BLaER1 (cell line): Measurements from ENCODE around the gene NEK9.

Experiments
- H3K27ac ChIP-seq: shearing (Covaris generic); formaldehyde crosslinking; 2 replicates; pipeline ENCODE4 v1.8.1; 2022
- H3K27me3 ChIP-seq: shearing (Covaris generic); formaldehyde crosslinking; 2 replicates; pipeline ENCODE4 v1.8.1; 2022
- H3K36me3 ChIP-seq: shearing (Covaris generic); formaldehyde crosslinking; 2 replicates; pipeline ENCODE4 v1.8.1; 2022
- H3K4me1 ChIP-seq: shearing (Covaris generic); formaldehyde crosslinking; 2 replicates; pipeline ENCODE4 v1.8.1; 2022
- H3K4me2 ChIP-seq: shearing (Covaris generic); formaldehyde crosslinking; 2 replicates; pipeline ENCODE4 v1.8.1; 2022
- H3K4me3 ChIP-seq: shearing (Covaris generic); formaldehyde crosslinking; 2 replicates; pipeline ENCODE4 v1.8.1; 2022
- H3K9ac ChIP-seq: shearing (Covaris generic); formaldehyde crosslinking; 2 replicates; pipeline ENCODE4 v1.8.1; 2022
- H3K9me3 ChIP-seq: shearing (Covaris generic); formaldehyde crosslinking; 2 replicates; pipeline ENCODE4 v1.8.1; 2022
- H4K20me1 ChIP-seq: shearing (Covaris generic); formaldehyde crosslinking; 2 replicates; pipeline ENCODE4 v1.8.1; 2022
- Cebpa-rat ChIP-seq: shearing (Covaris generic); IDR thresholded peaks from 2 replicates; pipeline ENCODE4 v1.8.1; 2022

NEK9 gene

DNA sequence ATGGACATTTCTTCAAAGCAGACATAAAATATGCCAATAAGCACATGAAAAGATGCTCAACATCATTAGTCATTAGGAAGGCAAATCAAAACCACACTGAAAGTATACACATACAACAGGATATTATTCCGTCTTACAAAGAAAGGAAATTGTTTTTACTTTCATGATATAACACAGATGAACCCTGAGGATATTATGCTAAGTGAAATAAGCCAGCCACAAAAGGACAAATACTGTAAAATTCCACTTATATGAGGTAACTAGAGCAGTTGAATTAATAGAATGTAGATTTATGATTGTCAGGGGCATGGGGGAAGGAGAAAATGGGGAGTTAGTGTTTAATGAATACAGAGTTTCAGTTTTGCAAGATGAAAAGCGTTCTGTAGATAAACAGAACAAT, 67.2 kb downstream of the NEK9 start:
- TF ChIP-seq Cebpa-rat: no peak

DNA sequence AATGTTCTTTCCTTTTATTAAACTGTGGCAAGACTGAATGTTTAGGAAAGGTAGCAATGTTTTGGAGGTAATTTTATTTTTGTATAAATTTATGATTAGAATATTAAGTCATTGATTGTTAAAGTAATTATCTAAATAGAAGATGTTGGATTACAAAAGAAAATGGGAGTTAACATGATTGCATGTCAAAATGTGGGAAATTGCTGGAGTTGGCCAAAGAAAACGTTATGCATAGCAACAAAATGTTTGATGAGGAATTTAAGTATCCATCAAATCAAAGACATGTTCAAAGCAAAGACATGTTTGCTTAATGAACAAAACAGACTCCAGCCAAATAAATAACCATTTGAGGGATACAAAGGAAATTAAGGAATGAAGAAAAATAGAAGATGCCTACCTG, 72.4 kb downstream of the NEK9 start:
- Histone ChIP-seq H4K20me1 (0 out of 2 replicates have a peak, but pooled peaks cover under 1% of the 10 kb centered on the region), H3K4me2 (no peak overlapping the region), H3K9ac (no peak overlapping the region), H3K27ac (no peak overlapping the region), H3K36me3 (peaks cover 10% of the 10 kb centered on the region; the same call in 1 of the 2 replicates), H3K4me1 (peaks cover 14% of the 10 kb centered on the region; the same call in 1 of the 2 replicates), H3K4me3 (no peak overlapping the region), H3K9me3 (no peaks in the 10 kb centered on the region; the same call in 1 of the 2 replicates), H3K27me3 (peaks cover 27% of the 10 kb centered on the region)
- TF ChIP-seq Cebpa-rat: no peak

More for the DNA sequence above, 67.2 kb downstream of the NEK9 start:
- Histone ChIP-seq H3K4me1 (peaks cover 16% of the 10 kb centered on the region), H3K4me2 (no peak overlapping the region), H3K9me3 (peaks cover 9% of the 10 kb centered on the region), H3K27ac (no peak overlapping the region), H3K4me3 (no peak overlapping the region), H3K36me3 (peaks cover 20% of the 10 kb centered on the region), H3K27me3 (no peaks in the 10 kb centered on the region), H3K9ac (no peak overlapping the region), H4K20me1 (no peaks in the 10 kb centered on the region)

DNA sequence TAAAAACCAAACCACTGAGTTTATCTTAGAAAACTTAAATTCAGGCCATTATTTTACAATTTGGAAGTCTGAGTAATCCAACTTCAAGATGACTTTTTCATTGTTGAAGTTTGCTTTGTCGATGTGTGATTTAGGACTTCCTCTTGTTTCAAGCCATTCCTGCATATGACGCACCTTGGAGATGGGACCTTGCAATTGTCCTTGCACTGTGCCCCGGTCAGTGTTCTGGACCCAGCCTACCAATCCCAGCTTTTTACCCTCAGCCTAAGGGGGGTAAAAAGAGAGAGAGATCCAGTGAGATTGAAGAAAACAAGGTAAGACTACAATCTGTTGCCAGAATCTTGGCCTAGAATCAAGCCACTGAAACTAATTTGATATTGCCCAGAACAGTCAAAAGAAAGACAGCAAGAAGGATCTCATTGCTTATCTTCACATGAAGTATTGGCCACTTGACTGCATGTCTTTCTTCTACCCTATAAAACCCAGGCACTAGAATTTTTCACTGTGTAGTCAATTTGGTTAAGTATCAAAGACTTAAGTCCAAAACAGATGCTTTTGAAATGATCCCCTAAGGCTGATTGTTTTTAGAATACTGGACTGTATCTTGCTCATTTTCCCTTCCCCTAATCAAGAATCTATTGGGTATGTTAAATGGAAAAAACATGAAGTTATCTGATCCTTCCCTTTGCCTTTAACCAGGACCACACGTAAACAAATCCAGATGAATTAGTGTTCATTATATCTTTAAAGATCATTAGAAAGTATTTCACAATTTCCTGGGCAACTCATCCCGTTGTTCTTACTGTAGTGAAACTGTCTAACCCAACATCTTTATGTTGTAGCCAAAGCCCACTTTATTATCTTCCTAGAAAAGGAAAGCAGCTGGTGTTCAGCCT, 73.2 kb downstream of the NEK9 start:
- Histone ChIP-seq H3K9me3 (no peaks in the 10 kb centered on the region; the same call in 1 of the 2 replicates), H3K9ac (no peak overlapping the region), H3K4me3 (no peak overlapping the region), H3K36me3 (peaks cover 10% of the 10 kb centered on the region; the same call in 1 of the 2 replicates), H3K4me1 (peaks cover 14% of the 10 kb centered on the region; the same call in 1 of the 2 replicates), H3K27ac (no peak overlapping the region), H3K4me2 (no peak overlapping the region), H3K27me3 (peaks cover 32% of the 10 kb centered on the region), H4K20me1 (0 out of 2 replicates have a peak, but pooled peaks cover 6% of the 10 kb centered on the region)
- TF ChIP-seq Cebpa-rat: no peak

DNA sequence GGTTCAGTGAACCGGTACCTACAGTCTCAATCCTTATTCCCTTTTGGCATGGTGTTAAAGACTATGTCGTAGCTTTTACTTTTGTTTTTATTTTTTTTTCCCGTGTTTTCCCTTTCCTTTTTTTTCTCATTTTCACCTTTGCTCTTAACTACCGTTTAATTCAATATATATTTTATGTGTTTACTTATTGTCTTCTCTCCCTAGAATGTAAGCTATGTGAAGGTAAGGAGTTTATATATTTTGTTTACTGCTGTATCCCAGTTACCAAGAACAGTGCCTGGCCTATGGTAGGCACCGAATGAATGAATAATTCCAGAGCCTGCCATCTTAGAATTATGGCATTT, 75.3 kb downstream of the NEK9 start:
- Histone ChIP-seq H3K4me1 (peaks cover 14% of the 10 kb centered on the region; the same call in 1 of the 2 replicates), H3K36me3 (peaks cover 9% of the 10 kb centered on the region; the same call in 1 of the 2 replicates), H3K4me3 (peak overlapping the region; percentile 70), H4K20me1 (0 out of 2 replicates have a peak, but pooled peaks cover 6% of the 10 kb centered on the region), H3K9me3 (no peaks in the 10 kb centered on the region; the same call in 1 of the 2 replicates), H3K27ac (no peak overlapping the region), H3K9ac (no peak overlapping the region), H3K27me3 (peaks cover 32% of the 10 kb centered on the region), H3K4me2 (peak overlapping the region; percentile 81)
- TF ChIP-seq Cebpa-rat: no peak

DNA sequence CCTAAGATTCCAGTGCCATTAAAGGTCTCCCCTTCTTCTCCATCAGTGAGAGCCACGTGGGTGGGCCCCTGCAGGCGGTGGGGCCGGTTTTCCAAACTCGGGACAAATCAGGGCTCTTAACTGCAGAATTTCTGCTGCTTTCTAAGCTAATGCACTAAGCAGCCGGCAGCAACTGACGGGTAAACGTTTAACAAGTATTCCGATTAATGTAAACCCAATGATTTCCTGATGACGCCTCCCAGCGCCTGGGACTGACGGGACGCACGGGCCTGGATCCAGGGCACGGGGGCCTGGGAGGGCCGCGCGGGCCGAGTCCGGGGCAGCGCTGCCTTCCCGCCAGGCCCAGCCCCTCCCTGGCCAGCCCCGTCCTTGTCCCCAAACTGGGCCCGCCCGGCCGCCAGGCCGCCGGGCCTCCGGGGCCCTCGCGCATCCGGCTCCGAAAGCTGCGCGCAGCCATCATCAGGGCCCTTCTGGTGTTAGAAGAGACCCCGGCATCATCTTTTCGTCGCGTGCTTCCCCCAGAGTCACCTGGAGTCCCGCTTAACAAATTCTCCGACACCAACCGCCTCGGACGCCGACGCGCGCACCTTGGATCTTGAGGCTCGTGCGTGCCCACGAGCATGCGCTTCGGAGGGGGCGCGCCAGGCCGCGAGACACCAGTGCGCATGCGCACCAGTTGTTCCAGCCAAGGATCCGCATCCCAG, 75.8 kb downstream of the NEK9 start, which contains the start of gene MLH3:
TSS of gene MLH3 (minus strand) at position 616 of the 704 bp plus-strand sequence. CDS start 1,812 bp downstream, outside the sequence.
- Histone ChIP-seq H4K20me1 (0 out of 2 replicates have a peak, but pooled peaks cover 6% of the 10 kb centered on the region), H3K9ac (peak within 1 kb of the TSS; percentile 76), H3K36me3 (peaks cover 9% of the 10 kb centered on the region; the same call in 1 of the 2 replicates), H3K9me3 (no peaks in the 10 kb centered on the region; the same call in 1 of the 2 replicates), H3K4me2 (peak within 1 kb of the TSS; percentile 81), H3K4me3 (peak within 1 kb of the TSS; percentile 70), H3K4me1 (peaks cover 14% of the 10 kb centered on the region; the same call in 1 of the 2 replicates), H3K27me3 (peaks cover 32% of the 10 kb centered on the region), H3K27ac (peak within 1 kb of the TSS; percentile 75)
- no peak for TF ChIP-seq Cebpa-rat

DNA sequence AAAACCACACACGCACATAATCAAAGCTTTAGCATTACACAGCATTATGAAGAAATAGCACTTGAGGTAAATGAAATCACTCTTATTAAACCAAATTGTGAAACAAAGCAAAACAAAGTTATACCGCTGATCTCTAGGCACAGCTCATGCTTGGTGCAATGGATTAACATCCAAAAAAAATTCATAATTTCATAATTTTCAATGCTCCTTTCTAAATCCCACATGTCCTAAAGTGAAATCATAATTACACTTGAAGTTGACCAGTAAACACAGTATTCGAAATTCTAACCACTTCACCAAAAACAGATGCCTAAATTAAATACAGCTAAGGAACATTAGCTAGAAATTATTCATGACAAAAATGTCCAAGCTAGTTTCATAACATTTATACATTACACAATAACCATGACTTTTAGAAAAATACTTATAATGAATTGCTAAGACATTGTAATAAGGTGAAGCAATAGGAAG, 77.1 kb downstream of the NEK9 start:
- Histone ChIP-seq H3K36me3 (peaks cover 9% of the 10 kb centered on the region; the same call in 1 of the 2 replicates), H3K27ac (no peak overlapping the region), H3K9me3 (no peaks in the 10 kb centered on the region; the same call in 1 of the 2 replicates), H3K4me1 (peaks cover 14% of the 10 kb centered on the region; the same call in 1 of the 2 replicates), H4K20me1 (peaks cover 6% of the 10 kb centered on the region; the same call in 1 of the 2 replicates), H3K27me3 (peaks cover 32% of the 10 kb centered on the region), H3K9ac (no peak overlapping the region), H3K4me3 (no peak overlapping the region), H3K4me2 (0 out of 2 replicates have a peak overlapping the region, but pooled peaks have one; percentile 81)
- TF ChIP-seq Cebpa-rat: no peak

DNA sequence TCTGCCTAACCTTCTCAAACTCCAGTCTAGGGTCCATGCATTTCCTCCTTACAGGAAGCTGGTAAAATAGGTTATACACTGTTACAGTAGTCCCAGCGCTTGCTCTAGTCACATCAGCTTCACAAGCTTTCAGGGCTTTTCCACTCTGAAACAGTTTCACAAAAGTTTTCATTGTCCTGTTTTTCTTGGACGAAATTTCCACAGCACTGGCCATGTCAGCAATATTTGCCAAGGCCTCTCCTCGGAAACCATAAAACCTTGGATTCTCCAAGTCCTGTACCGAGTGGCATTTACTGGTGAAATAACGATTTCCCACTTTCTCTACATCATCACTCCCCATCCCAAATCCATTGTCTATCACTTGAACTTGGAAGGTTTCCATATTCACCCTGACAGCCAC, 77.7 kb downstream of the NEK9 start:
- H3K27ac ChIP-seq: no peak overlapping the region
- H3K4me3 ChIP-seq: no peak overlapping the region
- H3K27me3 ChIP-seq: peaks cover 32% of the 10 kb centered on the region
- H3K4me1 ChIP-seq: peaks cover 14% of the 10 kb centered on the region; the same call in 1 of the 2 replicates
- H3K36me3 ChIP-seq: peaks cover 9% of the 10 kb centered on the region; the same call in 1 of the 2 replicates
- no peaks in the 10 kb centered on the region; the same call in 1 of the 2 replicates for H3K9me3 ChIP-seq
- H3K4me2 ChIP-seq: no peak overlapping the region
- H3K9ac ChIP-seq: no peak overlapping the region
- no peak for TF ChIP-seq Cebpa-rat
- H4K20me1 ChIP-seq: peaks cover 6% of the 10 kb centered on the region; the same call in 1 of the 2 replicates

DNA sequence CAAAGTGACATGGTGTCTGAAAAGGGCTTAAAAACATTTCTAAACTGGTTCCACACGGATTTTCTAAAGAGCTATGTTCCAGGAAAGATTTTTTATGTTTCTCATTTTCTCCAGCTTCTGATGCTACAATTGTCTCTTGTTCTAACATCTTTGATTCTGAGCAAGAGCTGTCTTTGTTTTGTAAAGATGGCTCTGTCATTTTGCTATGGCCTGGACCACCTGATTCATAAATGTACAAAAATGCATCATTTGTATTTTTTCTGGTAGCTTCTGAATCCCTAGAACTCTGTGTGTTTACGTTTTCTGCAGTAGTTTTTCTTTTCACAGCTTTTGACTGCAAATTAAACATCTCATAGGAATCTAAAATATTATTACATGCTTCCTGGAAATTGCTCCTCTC, 78.7 kb downstream of the NEK9 start:
- no peak overlapping the region for H3K27ac ChIP-seq
- peaks cover 32% of the 10 kb centered on the region for H3K27me3 ChIP-seq
- no peak overlapping the region for H3K4me3 ChIP-seq
- no peak overlapping the region for H3K9ac ChIP-seq
- TF ChIP-seq Cebpa-rat: no peak
- peaks cover 6% of the 10 kb centered on the region; the same call in 1 of the 2 replicates for H4K20me1 ChIP-seq
- H3K4me2 ChIP-seq: no peak overlapping the region
- peaks cover 14% of the 10 kb centered on the region; the same call in 1 of the 2 replicates for H3K4me1 ChIP-seq
- no peaks in the 10 kb centered on the region; the same call in 1 of the 2 replicates for H3K9me3 ChIP-seq
- H3K36me3 ChIP-seq: 0 out of 2 replicates have a peak, but pooled peaks cover 5% of the 10 kb centered on the region

DNA sequence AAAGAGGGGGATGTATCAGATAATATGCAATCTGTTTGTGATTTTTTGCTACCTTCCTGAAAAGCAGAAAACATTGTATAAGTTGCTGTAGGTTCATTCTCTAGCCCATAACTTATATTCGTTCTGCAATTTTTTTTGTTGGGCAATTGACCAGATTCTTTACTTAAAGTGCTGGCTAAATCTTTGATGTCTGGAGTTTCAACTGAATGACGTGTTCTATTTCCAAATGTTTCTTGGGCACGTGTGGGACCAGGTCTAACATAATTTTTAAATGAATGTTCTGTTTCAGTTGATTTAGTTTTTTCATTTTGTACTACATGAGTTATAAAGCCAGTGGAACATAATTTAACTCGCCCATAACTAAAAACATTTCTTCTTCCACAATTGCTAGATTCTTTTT, 79.3 kb downstream of the NEK9 start:
- Histone ChIP-seq H3K27ac (no peak overlapping the region), H3K4me1 (peaks cover 14% of the 10 kb centered on the region; the same call in 1 of the 2 replicates), H3K4me3 (no peak overlapping the region), H3K9ac (no peak overlapping the region), H3K27me3 (peaks cover 32% of the 10 kb centered on the region), H3K9me3 (no peaks in the 10 kb centered on the region; the same call in 1 of the 2 replicates), H3K4me2 (no peak overlapping the region), H4K20me1 (peaks cover 6% of the 10 kb centered on the region; the same call in 1 of the 2 replicates), H3K36me3 (0 out of 2 replicates have a peak, but pooled peaks cover 5% of the 10 kb centered on the region)
- TF ChIP-seq Cebpa-rat: no peak
